GM12801 (cell line): ENCODE results near the gene ERBB4.

Experiments
- CTCF ChIP-seq: IDR thresholded peaks from one replicate; pipeline ENCODE4 v1.5.1; 2011; ENCODE audit warnings: control low read depth; ENCODE audit not compliant: insufficient read length; ENCODE audit errors: extremely low read depth

ERBB4 gene

GRCh38 chr2:211503856-211504255 is 1034.7 kb downstream of the ERBB4 start:
- no peak for TF ChIP-seq CTCF

GRCh38 chr2:211503198-211503597 is 1035.4 kb downstream of the ERBB4 start:
- no peak for TF ChIP-seq CTCF

GRCh38 chr2:211498551-211499205 is 1039.9 kb downstream of the ERBB4 start:
- TF ChIP-seq CTCF, result no peak

- TF ChIP-seq CTCF, result no peak
Measured at GRCh38 chr2:211495339-211495738, 1043.3 kb downstream of the ERBB4 start.

- TF ChIP-seq CTCF, result no peak
Measured at GRCh38 chr2:211494536-211494935, 1044.1 kb downstream of the ERBB4 start.

GRCh38 chr2:211494085-211494484 is 1044.5 kb downstream of the ERBB4 start:
- no peak for TF ChIP-seq CTCF

- TF ChIP-seq CTCF, result no peak
Measured at GRCh38 chr2:211487733-211488132, 1050.9 kb downstream of the ERBB4 start.
